H1 (cell line): Measurements from ENCODE around the gene SHCBP1L. TPM values are rescaled to one million over a fixed set of nuclear protein-coding genes. Genes with fewer than 3 reads are reported as not detected.

Source experiments
- RXRA ChIP-seq: IDR thresholded peaks from 2 replicates; pipeline ENCODE4 v1.6.1; 2011; ENCODE audit warnings: low read depth, mild to moderate bottlenecking, low read length, moderate library complexity; ENCODE audit not compliant: insufficient read depth
- SAP30 ChIP-seq: fragments of 300-600 bp; sonication (generic); IDR thresholded peaks from 2 replicates; pipeline ENCODE4 v1.7.1; 2012; ENCODE audit warnings: low read length, moderate library complexity, mild to moderate bottlenecking, inconsistent platforms; ENCODE audit not compliant: insufficient read depth, insufficient replicate concordance
- SP2 ChIP-seq: IDR thresholded peaks from 2 replicates; pipeline ENCODE4 v1.6.1; 2012; ENCODE audit warnings: mild to moderate bottlenecking, low read length, inconsistent platforms
- TEAD4 ChIP-seq: IDR thresholded peaks from 2 replicates; pipeline ENCODE4 v1.6.1; 2012; ENCODE audit warnings: low read depth, low read length, inconsistent platforms, mixed read lengths
- polyA plus RNA-seq, 7 experiments: library from polyadenylated mRNA; depleted of rRNA in 3 of 7; stranded (reverse) in 5 of 7; unstranded in 2 of 7; fragments of >200 nt in 5 of 7; fragments of 200-250 nt in 2 of 7; gene quantifications; 1 replicate in 5 of 7; 2 replicates in 1 of 7; 4 replicates in 1 of 7; pipeline versions ENCODE4 v1.2.1 to v1.2.3, GENCODE V29; 2011 to 2013; ENCODE audit warnings: missing spikeins in 2 of 7, mixed read lengths in 2 of 7
- total RNA-seq: library from RNA; stranded (reverse); fragmentation: NEBNext Ultra II Directional; extraction: Animal tissue kit (Norgen Biotek cat#: 25700); gene quantifications from 2 replicates; pipeline ENCODE4 v1.2.1, GENCODE V29; 2021

Gene SHCBP1L
- total and polyA plus RNA-seq, 2 of the 8 experiments (the other 6 are each of a cell fraction or from before 2014, with no cell fraction given), result not detected

- no peak for TF ChIP-seq SP2
- TF ChIP-seq TEAD4, result no peak
- no peak for TF ChIP-seq SAP30
- TF ChIP-seq RXRA, result no peak
These were observed 40.8 kb upstream of the SHCBP1L start (continued) for GRCh38 chr1:182993746-182994145.
